ENCODE results near the gene DPY19L3. TPM values are rescaled to one million over a fixed set of nuclear protein-coding genes. Genes with fewer than 3 reads are reported as not detected.
A peak's percentile ranks its signal among the peaks of the same experiment; 100 is the strongest.

The DPY19L3 gene
- total RNA-seq, 1 donor from 2014 or later = 10.3 TPM

- TF ChIP-seq POLR2A (IDR thresholded peaks at IDR 0.05) (no peak), POLR2AphosphoS5 (IDR thresholded peaks at IDR 0.05; ENCODE audit: insufficient read depth in 1 of 2, low read depth in 1 of 2) (no peak), CTCF (IDR thresholded peaks at IDR 0.05) (no peak)
- Histone ChIP-seq H3K27me3 (no peaks in the 10 kb centered on the region), H3K27ac (no peak overlapping the region), H3K36me3 (no peaks in the 10 kb centered on the region), H3K4me3 (no peak overlapping the region), H3K9me3 (no peaks in the 10 kb centered on the region), H3K4me1 (peaks cover 14% of the 10 kb centered on the region)
- DNase-seq (ENCODE audit: extremely low spot score in 2 of 2) = no peak
- intact Hi-C loops (cut with DNase I) = no loop called here
These were observed 12.7 kb upstream of the DPY19L3 start for GRCh38 chr19:32392901-32393300.

GRCh38 chr19:32396046-32396652 lies 9.4 kb upstream of the DPY19L3 start:
- H3K4me3 ChIP-seq = no peak overlapping the region
- peak overlapping the region; percentile 20 for H3K27ac ChIP-seq
- intact Hi-C loops (cut with DNase I) = no loop called here
- no peaks in the 10 kb centered on the region for H3K36me3 ChIP-seq
- no peak for DNase-seq (ENCODE audit: extremely low spot score in 2 of 2)
- no peaks in the 10 kb centered on the region for H3K9me3 ChIP-seq
- TF ChIP-seq POLR2AphosphoS5 (IDR thresholded peaks at IDR 0.05; ENCODE audit: insufficient read depth in 1 of 2, low read depth in 1 of 2) = no peak
- no peak for TF ChIP-seq CTCF (IDR thresholded peaks at IDR 0.05)
- TF ChIP-seq POLR2A (IDR thresholded peaks at IDR 0.05) = no peak
- H3K4me1 ChIP-seq = peaks cover 11% of the 10 kb centered on the region
- no peaks in the 10 kb centered on the region for H3K27me3 ChIP-seq

- Histone ChIP-seq H3K27ac (peak overlapping the region; percentile 20), H3K9me3 (no peaks in the 10 kb centered on the region), H3K36me3 (no peaks in the 10 kb centered on the region), H3K4me1 (peaks cover 11% of the 10 kb centered on the region), H3K4me3 (no peak overlapping the region), H3K27me3 (no peaks in the 10 kb centered on the region)
- intact Hi-C loops (cut with DNase I) = no loop called here
- TF ChIP-seq POLR2A (IDR thresholded peaks at IDR 0.05) = no peak
- DNase-seq (ENCODE audit: extremely low spot score in 2 of 2) = no peak
These were observed 7.9 kb upstream of the DPY19L3 start for GRCh38 chr19:32397671-32398101.

- intact Hi-C loops (cut with DNase I) = no loop called here
- no peak for DNase-seq (ENCODE audit: extremely low spot score in 2 of 2)
- no peaks in the 10 kb centered on the region for H3K9me3 ChIP-seq
These were observed 3.6 kb upstream of the DPY19L3 start for GRCh38 chr19:32401992-32402391.

GRCh38 chr19:32403291-32403995 lies 2.1 kb upstream of the DPY19L3 start:
- DNase-seq (ENCODE audit: extremely low spot score in 2 of 2) = no peak
- no peak for TF ChIP-seq POLR2AphosphoS5 (IDR thresholded peaks at IDR 0.05; ENCODE audit: insufficient read depth in 1 of 2, low read depth in 1 of 2)
- no peak for TF ChIP-seq POLR2A (IDR thresholded peaks at IDR 0.05)
- TF ChIP-seq CTCF (IDR thresholded peaks at IDR 0.05) = no peak
- no peaks in the 10 kb centered on the region for H3K27me3 ChIP-seq
- no peaks in the 10 kb centered on the region for H3K9me3 ChIP-seq
- no peak overlapping the region for H3K4me3 ChIP-seq
- no peak overlapping the region for H3K27ac ChIP-seq
- no peaks in the 10 kb centered on the region for H3K36me3 ChIP-seq
- intact Hi-C loops (cut with DNase I) = no loop called here
- peaks cover 26% of the 10 kb centered on the region for H3K4me1 ChIP-seq

More at GRCh38 chr19:32401992-32402391, 3.6 kb upstream of the DPY19L3 start:
- peaks cover 37% of the 10 kb centered on the region for H3K4me1 ChIP-seq
- no peak overlapping the region for H3K27ac ChIP-seq
- TF ChIP-seq POLR2AphosphoS5 (IDR thresholded peaks at IDR 0.05; ENCODE audit: insufficient read depth in 1 of 2, low read depth in 1 of 2) = no peak
- TF ChIP-seq CTCF (IDR thresholded peaks at IDR 0.05) = no peak
- no peak for TF ChIP-seq POLR2A (IDR thresholded peaks at IDR 0.05)
- H3K36me3 ChIP-seq = no peaks in the 10 kb centered on the region
- no peaks in the 10 kb centered on the region for H3K27me3 ChIP-seq
- H3K4me3 ChIP-seq = no peak overlapping the region

Data from vagina (tissue), 2 donors.